GM19455 (cell line): Measurements from ENCODE around the gene PGM1.
A peak's percentile ranks its signal among the peaks of the same experiment; 100 is the strongest.
"Not testable (repeated sequence)": the region's sequence is repeated elsewhere in the genome, so short reads cannot be mapped to it uniquely, and the experiment has no call there.

Experiments used
- ATAC-seq: cut with Tn5 transposase; IDR thresholded peaks from one replicate; pipeline ENCODE4 v1.9.1; 2021; ENCODE audit not compliant: unreplicated experiment

The PGM1 gene

GRCh38 chr1:63593303-63593885 lies at the start of gene PGM1:
PGM1 (plus strand) TSS chr1:63593411; CDS start chr1:63593489, 78 bp downstream.
- ATAC-seq: peak; percentile 79

- ATAC-seq: no peak
Observed at GRCh38 chr1:63545780-63546179, 47.4 kb upstream of the PGM1 start.

GRCh38 chr1:63547621-63548294 lies 45.5 kb upstream of the PGM1 start:
- ATAC-seq: no peak

- no peak for ATAC-seq
Observed at GRCh38 chr1:63548303-63548702, 44.9 kb upstream of the PGM1 start.

GRCh38 chr1:63548877-63549276 lies 44.3 kb upstream of the PGM1 start:
- ATAC-seq: no peak

- ATAC-seq: no peak
Observed at GRCh38 chr1:63555480-63555879, 37.7 kb upstream of the PGM1 start.

- ATAC-seq: no peak
Observed at GRCh38 chr1:63557365-63557987, 35.7 kb upstream of the PGM1 start.

GRCh38 chr1:63559357-63559756 lies 33.9 kb upstream of the PGM1 start:
- ATAC-seq: no peak

GRCh38 chr1:63563745-63564144 lies 29.5 kb upstream of the PGM1 start:
- ATAC-seq: no peak

GRCh38 chr1:63569068-63569467 lies 24.1 kb upstream of the PGM1 start:
- no peak for ATAC-seq

- ATAC-seq: no peak
Observed at GRCh38 chr1:63569640-63570316, 23.4 kb upstream of the PGM1 start.

GRCh38 chr1:63572686-63573085 lies 20.5 kb upstream of the PGM1 start:
- ATAC-seq: not testable (repeated sequence)

GRCh38 chr1:63574203-63574796 lies 18.9 kb upstream of the PGM1 start:
- not testable (repeated sequence) for ATAC-seq

- no peak for ATAC-seq
Observed at GRCh38 chr1:63575340-63575826, 17.8 kb upstream of the PGM1 start.

GRCh38 chr1:63586326-63586725 lies 6.9 kb upstream of the PGM1 start:
- ATAC-seq: not testable (repeated sequence)

- ATAC-seq: no peak
Observed at GRCh38 chr1:63590166-63590560, 3.0 kb upstream of the PGM1 start.

GRCh38 chr1:63592536-63593302 lies 492 bp upstream of the PGM1 start:
- ATAC-seq: no peak

- ATAC-seq: peak; percentile 53
Observed at GRCh38 chr1:63593886-63594605, 835 bp downstream of the PGM1 start.

GRCh38 chr1:63595435-63595834 lies 2.2 kb downstream of the PGM1 start:
- no peak for ATAC-seq

- no peak for ATAC-seq
Observed at GRCh38 chr1:63599799-63600198, 6.6 kb downstream of the PGM1 start.
